RCC 7860 (cell line): ENCODE data around the gene LRFN2.

Experiments used
- DNase-seq: peaks from one replicate; pipeline ENCODE4 v3.0.0-alpha.2; 2015; ENCODE audit warnings: low spot score
- FAIRE-seq: peaks from 2 replicates; lab custom pipeline; 2012; peaks lifted over from hg19 to GRCh38; lab: Jason Lieb, UNC

The LRFN2 gene

DNA sequence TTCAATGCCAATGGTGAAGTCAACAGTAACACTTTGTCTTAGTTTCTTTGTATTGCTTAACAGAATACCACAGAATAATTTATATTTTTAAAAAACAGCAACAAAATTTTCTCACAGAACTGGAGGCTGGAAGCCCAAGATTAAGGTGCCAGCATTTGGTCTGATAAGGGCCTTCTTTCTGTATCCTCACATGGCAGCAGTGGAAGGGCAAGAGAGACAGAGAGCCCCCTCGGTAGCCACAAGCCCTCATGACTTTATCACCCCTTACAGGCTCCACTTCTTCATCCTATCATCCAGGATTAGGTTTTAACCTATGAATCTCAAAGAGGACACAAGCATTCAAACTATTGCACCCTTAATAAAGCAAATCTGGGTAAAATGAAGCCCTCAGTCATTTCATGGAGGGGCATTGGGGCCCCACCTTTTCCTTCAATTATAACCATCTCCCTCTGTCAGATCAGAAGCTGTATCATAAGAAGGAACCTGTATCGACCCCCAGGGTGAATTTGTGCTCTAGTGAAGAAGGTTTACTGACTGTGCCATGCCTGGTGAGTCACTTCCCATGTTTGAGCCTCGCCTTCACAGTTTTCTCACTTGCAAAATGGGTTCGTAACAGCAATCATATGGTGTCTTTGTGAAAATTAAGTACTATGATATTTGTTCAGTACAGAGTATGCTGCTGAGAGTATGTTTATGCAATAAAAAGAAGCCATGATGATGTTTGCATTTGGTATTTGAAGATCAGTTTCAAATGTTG is 178.2 kb downstream of the LRFN2 start:
- DNase-seq (no peak), FAIRE-seq (no peak)

DNA sequence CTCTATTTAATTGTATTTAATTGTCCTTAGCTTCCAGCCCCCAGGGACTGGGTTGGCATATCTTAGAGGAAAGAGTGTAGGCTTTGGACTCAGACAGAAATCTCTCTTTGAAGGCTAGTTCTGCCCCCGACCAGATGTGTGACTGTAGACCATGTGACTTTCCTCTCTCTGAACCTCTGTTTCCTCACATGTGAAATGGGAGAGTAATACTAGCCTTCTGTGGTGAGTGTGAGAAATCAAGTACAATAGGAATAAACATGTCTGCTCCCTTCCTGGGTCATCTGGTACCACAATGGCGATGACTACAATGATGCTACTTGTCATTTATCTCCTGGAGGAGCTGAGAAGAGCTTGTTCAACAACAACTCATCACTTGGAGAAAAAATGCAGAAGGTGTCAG is 179.9 kb downstream of the LRFN2 start:
- DNase-seq: no peak
- FAIRE-seq: no peak

DNA sequence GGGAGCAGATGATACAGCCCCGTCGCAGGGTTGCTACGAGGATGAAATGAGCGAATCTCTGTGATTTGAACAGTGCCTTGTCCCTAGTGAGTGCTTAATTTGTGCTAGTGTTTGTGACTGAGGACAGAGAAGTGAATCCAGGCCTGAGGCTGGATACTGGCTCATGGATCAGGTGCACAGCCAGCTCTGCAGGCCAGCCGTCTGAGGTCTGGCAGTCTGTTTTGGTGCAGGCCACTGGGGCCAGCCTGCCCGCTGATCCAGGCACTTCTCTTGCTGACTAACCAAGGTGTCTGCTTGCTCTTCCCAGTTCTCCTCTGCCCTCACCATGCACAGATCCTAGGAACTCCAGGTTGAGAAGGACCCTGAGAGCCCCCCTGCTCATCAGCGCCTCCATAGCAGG is 181.0 kb downstream of the LRFN2 start:
- no peak for FAIRE-seq
- DNase-seq: no peak

DNA sequence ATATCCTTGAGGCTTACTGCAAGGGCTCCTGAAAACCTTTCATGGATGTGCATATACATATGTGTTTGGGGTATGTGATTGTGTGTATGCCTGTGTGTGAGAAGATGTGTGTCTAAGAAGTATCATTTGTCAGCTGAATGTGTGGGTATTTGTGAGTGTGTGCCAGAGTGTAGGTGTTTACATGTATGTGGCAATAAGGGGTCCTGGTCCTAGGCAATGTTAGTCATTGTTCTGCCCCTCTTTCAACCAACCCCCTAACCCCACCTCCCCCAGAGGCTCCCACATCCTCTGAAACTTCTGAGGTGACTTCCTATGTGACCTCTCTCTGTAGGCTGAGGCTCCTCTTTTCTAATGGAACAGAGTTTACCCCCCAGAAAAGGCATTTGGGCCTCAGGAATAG is 186.4 kb downstream of the LRFN2 start:
- no peak for DNase-seq
- FAIRE-seq: no peak

DNA sequence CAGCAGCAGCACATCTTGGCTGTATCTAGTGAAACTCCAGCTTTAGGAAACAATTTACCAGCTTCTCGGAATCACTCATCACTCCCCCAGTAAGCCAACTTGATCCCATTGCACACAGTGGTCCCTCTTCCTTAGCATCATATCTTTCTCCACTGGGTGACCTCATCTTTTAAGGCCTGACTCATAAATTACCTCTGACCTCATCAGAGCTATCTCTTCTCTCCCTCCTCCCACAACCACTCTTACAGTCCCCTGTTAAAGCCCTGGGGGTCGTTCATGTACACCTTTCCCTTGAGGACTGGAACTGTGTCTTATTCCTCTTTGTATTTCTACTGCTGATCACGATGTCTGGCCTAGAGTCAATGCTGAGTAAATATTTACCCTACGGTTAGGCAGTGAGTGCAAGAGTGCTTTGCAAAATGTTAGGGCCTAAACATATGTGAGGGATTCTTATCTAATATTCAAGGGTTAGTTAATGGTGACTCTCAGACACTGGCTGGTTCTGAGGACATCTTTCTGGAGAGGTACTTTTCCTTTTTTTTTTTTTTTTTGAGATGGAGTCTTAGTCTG is 187.2 kb downstream of the LRFN2 start:
- FAIRE-seq (no peak), DNase-seq (no peak)

DNA sequence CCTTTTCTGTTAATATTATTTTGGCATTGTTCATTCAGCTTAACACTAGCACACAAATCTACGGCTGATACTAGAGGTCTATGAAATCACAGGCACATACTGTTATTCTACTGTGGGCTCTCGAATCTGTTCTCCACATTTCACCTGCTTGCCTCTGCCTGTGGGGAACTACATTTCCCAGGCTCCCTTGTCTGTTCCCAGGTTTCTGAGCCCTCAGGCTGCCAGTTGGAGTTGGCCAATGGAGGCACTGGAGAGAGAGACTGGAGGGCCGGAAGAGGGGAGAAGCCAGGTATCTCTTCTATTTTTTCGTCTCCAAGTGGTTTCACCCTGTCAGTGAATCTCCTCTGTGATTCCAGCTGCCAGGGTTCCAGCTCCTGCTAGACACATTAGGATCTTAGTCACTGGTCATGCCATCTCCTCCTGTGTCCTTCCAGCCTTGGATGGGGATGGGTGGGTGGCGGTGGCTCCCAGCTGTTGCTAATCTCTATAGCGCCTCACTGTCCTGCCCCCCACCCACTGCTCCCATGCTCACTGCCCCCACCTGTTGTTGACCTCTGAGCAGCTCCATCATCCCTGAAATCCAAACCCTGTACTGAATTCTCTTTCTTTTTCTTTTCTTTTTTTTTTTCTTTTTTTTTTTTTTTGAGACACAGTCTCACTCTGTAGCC is 188.2 kb downstream of the LRFN2 start:
- no peak for DNase-seq

DNA sequence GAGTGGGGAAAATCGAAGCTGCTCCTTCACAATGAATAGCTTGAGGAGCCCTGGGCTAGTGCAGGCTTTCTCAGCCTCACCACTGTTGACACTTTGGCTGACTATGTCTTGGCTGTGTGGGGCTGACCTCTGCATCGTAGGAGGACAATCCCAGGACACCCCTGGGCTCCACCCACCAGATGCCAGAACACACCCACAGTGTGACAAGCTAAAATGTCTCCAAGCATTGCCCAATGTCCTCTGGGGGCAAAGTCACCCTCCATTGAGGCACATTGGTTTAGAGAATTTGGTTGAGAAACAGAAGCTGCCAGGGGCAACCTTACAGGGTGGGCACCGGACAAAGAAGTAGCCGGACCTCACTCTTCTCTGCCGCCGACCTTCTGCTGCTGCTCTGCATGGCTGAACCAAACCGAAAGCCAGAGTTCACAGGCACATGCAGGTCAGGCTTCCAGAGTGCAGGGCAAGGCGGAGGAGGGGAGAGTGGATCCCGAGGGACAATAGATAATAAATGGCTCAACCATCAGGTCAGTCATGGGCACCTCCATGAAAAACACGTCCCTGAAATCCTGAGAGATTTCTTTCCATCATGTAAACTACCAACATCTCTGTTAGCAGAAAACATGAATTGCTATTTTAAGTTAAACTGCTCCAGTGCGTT is 189.0 kb downstream of the LRFN2 start:
- FAIRE-seq (no peak), DNase-seq (no peak)

More for the DNA sequence above, 188.2 kb downstream of the LRFN2 start:
- no peak for FAIRE-seq

DNA sequence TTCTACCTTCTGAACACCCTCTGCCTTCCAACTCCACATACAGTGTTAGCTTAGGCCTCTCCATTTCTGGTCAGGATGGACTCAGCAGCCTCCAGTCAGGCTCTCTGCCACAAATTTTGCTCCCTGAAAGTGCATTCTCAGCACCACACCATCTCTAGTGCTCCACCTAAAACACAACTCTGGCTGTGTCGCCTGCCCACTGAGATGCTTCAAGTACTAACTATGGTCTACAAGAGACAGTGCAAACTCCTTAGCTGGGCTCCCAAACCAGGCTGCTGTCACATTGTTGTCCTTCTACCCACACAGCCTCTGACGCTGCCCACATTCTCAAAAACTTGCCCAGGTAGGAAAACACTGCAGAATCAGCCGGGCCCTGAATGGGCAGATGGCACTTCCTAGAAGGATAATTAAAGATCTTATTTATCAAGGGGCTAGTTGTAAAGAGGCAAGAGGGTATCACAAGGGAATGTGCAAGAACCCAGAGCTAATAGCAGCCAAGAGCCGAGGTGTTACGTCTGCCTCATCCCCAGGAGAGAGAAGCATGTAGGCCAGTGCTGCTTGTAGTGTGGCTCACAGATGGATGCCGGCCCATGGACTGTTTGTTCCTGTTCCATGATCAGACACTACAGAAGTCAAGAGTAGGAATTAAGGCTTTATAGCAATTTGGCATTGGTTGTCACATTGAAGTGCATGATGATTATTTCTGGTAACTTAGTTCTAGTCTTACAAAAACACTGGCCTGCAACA is 189.7 kb downstream of the LRFN2 start:
- FAIRE-seq: no peak
- no peak for DNase-seq

DNA sequence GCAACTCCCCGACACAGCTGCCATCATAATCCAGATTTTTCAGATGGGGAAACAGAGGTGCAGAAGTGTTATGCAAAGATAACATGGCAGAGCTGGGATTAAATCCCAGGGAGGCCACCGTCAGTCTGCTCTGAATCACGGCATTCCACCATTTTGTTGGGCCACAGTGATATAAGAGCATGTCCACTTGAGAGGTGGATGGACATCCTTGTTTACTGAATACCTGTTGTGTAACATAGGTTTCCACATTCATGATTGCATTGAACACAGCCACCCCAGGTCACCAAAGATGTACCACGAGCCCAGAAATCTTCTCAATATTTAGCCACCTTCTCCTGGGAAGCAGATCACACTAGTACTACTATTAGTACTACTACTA is 191.5 kb downstream of the LRFN2 start:
- FAIRE-seq (no peak), DNase-seq (no peak)

DNA sequence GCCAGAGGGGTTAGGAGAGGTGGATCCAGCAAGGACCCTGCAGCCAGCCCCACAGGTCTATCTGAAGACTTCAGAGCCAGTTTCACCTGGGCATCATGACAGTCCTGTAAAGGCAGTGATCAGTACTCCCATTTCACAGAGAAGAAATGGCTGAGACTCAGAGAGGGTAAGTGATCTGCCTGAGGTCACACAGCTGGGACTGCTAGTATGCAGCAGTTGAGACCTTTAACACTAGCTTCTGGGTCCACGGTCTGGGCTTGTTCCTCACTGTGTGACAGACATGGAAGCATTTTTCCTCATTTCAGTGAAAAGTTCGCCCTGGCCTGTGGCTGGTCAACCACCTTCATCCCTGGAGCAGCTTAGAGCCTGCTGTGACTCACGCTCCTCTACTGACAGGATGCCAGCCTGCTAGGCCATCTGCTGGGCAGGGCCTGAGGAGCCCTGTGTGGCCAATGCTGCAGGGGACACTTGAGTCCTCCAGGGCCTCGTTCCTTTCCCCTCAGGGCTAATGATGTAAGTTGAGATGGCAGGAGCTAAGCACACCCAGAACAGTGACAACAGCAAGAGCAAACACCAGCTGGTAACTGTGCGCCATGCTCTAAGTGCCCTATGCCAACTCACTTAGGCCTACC is 192.0 kb downstream of the LRFN2 start:
- DNase-seq (no peak), FAIRE-seq (no peak)

DNA sequence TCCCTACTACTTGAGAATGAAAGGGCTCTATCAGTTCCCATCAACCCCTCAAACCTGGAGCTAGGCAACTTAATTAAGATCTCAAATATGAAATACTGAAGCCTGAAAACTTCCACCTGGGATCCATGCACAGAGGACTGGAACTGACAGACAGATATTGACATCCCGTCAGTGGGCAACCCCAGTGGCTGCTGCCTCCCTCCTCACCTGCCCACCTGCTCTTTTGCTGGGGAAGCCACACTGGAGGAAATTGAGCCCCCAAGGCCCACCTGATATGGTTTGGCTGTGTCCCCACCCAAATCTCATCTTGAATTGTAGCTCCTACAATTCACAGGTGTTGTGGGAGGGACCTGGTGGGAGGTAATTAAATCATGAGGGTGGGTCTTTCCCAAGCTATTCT is 192.8 kb downstream of the LRFN2 start:
- DNase-seq (no peak), FAIRE-seq (no peak)

DNA sequence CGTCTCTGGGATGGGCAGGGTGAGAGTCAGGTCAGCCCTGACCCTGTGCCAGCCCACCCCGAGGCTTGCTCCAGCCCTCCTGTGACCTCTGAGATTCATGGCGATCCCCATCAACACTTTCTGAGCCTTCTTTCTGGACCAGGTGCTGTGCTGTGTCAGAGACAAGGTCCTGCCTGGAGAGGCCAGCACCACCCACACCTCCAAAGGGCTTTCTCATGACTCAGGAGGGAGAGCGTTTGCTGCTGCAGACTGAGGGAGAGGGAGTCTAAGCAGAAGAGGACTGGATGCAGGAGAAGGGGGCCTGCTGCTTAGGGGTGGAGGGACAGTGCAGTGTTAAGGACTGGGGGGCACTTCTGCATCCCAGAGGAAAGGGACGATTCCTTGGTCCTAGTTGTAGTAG is 193.5 kb downstream of the LRFN2 start:
- DNase-seq: no peak
- no peak for FAIRE-seq

DNA sequence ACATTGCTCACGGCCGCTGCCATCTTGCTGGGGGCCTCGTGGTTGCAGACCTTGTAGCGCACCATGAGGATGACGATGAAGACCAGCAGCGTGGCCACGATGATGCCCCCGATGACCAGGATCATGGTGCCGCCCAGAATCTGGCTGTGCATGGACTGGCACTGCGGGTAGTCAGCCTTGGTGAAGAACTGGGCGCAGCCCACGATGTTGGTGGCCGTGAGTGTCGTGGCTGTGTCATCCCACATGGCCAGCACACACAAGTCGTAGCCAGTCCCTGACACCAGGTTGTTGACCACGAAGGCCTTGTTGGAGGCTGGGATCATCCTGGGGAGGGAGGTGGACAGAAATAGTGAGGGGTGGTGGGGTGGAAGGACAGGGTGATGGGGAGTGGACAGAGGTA is 194.6 kb downstream of the LRFN2 start:
- FAIRE-seq (no peak), DNase-seq (no peak)

DNA sequence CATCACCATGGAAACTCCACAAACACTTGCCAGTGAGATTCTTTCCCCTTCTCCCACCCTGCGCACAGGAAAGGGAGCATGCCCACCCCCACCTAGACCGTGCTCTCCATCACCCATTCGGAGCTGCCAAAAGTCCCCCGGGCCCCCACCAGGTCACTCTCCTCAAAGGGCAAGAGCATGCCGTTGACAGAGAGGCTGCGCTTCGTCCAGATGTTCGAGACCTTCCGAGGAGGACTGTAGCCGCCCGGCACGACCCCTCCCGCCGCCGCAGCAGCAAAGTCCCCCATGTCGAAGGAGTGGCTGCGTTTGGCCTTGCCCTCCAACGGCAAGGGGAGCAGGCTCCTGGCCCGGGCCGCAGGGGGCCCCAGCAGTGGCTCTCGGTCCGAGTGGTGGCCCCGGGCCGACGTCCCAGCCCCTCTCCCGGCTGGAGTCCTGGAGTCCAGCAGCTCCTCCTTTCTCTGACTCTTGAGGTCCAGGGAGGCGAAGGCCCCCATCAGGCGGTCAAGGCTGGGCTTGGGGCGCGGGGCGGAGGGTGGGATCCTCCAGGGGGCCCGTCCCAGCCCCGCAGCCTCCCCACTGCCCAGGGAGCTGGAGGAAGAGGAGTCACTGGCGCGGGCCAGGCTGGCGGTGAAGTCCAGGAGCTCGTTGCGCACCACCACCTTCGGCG is 195.2 kb downstream of the LRFN2 start:
- DNase-seq (no peak), FAIRE-seq (no peak)

DNA sequence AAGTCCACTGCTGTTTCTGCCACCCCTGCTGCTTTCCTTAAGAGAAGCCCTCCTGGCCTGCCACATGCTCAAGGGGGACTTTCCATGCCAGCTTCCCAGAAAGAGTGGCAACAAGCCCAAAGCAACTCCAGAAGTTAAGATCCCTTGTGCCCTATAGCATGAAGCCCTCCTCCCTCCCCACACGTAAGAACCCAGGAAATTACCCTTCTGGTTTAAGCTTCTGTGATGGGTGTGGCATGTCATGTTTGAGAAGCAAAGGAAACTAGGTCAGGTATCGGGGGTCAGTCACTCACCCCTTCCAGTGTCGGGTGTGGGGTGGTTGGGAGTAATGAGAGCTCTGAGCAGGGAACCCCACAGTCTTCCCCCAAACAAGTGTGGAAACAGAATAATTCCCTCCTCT is 196.1 kb downstream of the LRFN2 start:
- no peak for DNase-seq
- FAIRE-seq: no peak

DNA sequence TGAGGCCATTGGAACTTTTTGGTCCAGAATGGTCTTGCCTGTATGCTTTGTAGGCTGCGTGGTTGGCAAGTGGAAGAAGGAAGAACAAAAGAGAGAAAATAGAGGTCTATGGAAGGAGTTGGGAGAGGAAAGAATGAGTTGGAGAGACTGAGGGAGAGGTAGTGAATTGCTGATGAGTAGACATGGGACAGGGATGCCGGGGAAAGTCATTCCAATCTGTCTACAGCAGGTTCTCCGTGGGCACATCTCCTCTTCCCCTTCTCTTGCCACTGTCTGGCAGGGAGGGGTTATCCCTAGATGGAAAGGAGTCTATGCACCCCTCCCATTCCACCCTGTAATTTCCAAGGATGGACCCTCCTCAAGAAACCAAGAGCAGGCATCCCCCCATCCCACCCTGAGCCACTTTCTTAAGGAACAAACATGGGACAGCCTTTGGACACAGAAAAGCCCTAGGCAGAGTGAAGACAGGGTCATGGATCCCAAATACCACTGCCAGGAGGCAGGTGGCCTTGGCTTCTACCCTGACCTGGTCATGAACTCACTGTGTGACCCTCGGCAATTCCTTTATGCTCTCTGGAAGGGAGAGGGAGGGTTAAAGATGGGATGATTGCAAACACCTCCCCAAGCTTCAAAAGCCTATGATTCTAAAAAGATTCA is 196.9 kb downstream of the LRFN2 start:
- DNase-seq: no peak
- no peak for FAIRE-seq

DNA sequence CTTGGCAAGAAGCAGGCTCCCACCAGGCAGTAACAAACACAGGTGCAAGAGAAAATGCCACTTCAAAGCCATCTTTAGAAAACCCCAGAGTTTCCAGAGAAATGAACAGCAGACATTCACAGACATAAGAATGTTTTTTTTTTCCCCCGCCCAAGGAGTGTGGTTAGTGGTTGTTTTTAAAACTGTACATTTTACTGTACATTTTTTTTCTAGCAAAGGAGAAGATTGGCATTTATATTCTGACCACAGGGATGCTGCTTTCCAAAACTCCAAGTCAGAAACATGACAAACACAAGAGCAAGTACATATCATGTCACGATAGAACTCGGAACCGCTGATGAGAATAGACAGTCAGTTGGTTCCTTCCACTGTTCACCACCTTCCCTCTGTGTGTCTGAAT is 197.9 kb downstream of the LRFN2 start:
- DNase-seq: no peak
- no peak for FAIRE-seq

DNA sequence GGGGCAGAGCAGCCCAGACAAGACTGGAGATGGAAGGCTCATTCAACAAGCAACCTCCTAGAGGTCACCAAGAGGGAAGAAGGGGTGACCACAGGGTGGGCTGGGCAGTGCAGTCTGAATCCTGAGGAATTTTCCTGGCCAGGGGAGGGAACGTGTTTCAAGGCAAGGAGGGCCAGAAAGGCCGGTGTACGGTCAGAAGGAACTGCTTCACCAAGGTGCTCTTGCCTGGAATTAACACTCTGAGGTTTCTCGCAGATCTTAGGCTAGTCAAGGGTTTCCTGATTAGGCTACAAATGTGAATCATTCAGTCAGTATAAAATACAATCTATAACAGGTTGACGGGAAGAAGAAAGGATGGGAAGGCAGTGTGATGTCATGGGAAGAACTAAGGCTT is 199.3 kb downstream of the LRFN2 start:
- DNase-seq (no peak), FAIRE-seq (no peak)

DNA sequence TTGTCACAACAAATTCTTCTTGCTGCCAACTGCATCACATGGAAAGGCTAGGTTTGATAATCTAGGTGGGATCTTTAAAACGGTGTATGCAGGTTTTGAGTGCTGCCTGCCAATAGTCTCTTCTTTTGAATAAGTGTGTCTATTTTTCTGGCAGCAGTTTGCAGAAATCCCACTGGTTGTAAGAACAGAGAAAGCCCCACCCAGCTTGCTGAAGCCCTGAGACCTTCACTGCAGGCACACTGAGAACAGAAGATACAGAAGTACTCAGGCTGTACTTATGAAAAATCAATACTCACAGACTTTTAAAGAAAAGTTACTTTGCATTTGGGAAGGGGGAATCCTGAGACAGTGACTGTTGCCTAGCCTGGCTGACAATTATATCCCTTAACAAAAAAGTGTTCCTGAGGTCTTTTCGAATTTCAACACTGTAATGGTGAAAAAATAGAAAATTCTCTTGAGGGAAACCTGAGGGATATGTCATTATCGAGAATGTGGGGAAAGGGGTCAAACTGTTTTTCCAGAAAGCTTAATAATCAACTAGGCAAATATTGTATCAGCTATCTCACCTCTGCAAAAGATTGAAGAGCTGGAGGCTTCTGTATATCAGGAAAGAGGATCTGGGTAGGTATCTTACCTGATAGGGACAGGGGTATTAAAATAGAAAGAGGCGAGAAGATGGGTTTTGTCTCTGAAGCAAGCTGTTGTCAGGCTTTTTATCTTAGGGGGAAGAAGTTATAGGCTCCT is 199.9 kb downstream of the LRFN2 start:
- DNase-seq (no peak), FAIRE-seq (no peak)
